ENCODE results near the gene GLYATL1B.
"Not testable (repeated sequence)": the region's sequence is repeated elsewhere in the genome, so short reads cannot be mapped to it uniquely, and the experiment has no call there.

- TF ChIP-seq ZNF274 (IDR thresholded peaks at IDR 0.05; ENCODE audit: low read depth, low read length); YY1 (IDR thresholded peaks at IDR 0.05; ENCODE audit: insufficient read depth, insufficient read length); SUZ12 (IDR thresholded peaks at IDR 0.05; ENCODE audit: extremely low read depth, insufficient read depth, insufficient read length): not testable (repeated sequence)
Observed at GRCh38 chr11:59080421-59080820, 5.7 kb upstream of the GLYATL1B start.

Data from NT2/D1 (cell line).